ENCODE results near the gene TECPR1.

TECPR1 gene

DNA sequence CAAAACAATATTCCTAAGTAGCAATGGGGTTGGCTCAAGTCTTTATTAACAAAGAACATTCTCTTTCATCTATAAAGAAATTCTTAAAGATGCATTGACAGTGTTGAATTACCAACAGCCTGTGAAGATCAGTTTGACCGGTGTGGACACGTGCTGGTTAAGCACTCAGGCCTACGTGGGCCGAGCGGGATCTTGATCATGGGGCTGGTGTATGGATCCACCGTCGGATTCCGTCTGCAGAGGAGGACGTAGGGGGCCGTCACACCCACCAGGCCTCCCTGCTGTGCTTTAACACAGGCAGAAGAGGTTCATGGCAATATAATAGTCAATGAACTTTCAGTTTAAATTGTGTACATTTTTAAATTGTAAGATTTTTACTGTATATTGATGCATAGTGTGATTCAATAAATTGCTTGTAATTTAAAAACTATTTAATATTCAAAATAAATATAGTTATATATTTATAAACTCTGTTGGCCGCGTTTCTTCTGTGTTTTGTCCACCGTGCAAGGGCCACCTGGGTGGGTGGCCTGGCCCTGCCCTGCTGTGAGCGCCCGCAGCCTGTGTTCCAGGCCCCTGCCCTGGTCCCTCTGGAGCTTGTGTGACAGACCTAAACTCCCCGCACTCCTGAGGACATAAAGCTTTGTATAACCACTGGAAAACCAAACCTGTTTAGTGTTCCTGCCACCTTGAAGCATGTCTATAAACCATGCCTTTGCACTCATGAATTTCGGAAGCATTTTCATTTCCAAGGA lies 42.7 kb downstream of the TECPR1 start:
- DNase-seq, result no peak

DNA sequence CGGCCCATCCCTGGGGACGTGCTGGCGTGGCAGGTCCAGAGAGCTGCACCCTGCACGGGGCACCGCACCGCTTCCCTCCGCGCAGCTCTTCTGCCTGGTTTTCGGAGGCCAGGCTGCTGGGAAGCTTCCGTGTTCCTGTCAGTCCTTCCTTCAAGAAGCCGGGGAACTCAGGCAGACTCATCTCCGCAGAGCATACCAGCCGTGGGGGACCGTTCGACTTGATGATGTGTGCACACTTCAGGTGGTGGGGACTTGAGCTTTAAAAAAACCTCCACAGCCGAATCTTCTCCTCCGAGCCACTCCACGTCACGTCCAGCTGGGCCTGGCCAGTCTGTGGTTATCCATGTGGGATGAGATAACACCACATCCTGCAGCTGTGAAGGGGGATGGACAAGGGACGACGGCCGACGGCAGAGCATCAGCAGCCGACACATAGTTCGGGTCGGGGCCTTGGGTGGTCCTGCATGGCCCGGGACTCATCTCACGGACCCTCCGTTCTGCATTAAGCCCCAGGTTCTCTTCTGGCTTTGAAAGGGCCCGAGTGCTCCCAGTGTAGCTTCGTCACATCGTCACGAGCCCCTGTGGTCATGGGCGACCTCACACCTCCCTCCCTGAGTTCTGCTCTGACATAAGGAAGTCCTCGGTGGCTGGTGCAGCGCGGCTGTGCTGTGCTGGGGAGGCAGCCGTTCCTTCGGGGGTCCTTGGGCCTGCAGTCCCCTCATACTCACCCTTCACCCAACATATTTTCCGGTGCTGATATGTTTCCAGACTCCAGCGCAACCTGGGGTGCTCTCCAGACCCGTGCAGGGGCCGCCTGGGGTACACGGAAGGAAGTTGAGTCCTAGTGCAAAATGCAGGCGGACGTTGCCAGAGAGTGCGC lies 45.3 kb downstream of the TECPR1 start:
- DNase-seq, result no peak

DNA sequence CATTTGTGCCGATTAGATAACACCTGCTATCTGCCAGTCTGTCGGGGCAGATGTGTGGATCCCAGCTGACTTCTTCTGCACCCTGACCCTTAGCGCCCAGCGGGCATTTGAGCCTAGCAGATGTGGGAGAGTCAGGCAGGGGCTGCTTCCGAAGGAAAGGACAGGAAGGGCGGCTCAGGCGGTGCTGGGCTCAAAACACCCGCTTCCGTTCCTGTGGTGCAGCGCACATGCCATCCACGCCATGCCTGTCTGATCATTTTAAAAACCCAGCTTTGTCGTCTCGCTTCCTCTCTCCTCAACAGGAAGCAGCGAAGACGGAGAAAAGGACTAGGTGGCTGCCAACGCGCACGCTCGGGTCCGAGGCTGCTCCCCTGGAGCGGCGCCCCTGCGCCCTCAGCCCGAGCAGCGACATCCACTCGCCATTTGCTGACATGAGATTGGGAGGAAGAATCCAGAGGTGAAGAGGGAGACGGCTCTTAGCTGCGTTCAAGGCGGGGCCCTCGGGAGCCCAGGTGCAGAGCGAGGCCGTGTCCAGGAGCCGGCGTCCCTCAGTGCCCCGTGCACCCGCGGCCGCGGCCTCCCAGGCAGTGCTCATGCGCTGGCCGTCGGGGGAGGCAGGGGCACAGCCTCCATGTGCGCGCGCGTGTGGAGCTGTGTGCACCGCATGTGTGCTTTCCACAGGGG lies 46.7 kb downstream of the TECPR1 start:
- DNase-seq, result no peak

DNA sequence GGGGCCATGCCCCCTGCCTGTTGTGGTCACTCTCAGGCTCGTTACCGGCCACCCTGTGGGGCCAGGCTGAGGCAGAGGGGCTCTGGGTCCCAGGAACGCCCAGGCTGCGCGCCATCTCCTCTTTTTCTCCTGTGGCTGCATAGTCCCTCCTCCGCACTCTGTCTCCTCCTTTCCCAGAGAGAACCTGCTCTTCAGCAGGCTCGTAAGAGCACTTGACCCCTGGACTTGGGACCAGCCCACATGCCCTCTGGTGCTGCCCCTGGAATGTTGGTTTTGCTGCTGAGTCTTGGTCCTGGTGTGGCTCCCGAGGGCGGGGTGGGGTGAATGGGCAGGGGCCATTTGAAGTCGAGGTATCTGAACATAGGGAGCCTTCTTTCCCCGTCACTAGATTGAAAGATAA lies 47.4 kb downstream of the TECPR1 start:
- DNase-seq, result no peak

DNA sequence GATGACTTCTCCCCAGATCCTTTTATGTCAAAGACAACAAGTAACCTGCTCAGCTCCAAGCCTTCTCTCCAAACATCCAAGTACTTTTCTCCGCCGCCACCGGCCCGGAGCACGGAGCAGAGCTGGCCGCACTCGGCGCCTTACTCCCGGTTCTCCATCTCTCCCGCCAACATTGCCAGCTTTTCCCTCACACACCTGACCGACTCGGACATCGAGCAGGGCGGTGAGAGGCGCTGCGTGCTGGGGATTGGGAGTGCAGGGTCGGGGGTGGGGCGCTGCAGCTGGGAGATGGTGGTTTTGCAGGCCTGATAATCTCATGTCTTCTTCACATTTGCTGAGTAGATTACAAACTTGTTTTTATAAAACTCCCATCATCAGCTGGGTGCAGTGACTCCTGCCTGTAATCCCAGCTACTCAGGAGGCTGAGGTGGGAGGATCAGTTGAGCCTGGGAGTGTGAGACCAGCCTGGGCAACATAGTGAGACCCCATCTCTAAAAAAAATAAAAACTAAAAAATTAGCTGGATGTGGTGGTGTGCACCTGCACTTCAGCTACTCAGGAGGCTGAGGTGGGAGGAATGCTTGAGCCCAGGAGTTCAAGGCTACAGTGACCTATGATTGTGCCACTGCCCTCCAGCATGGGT lies 47.9 kb downstream of the TECPR1 start:
- no peak for DNase-seq

DNA sequence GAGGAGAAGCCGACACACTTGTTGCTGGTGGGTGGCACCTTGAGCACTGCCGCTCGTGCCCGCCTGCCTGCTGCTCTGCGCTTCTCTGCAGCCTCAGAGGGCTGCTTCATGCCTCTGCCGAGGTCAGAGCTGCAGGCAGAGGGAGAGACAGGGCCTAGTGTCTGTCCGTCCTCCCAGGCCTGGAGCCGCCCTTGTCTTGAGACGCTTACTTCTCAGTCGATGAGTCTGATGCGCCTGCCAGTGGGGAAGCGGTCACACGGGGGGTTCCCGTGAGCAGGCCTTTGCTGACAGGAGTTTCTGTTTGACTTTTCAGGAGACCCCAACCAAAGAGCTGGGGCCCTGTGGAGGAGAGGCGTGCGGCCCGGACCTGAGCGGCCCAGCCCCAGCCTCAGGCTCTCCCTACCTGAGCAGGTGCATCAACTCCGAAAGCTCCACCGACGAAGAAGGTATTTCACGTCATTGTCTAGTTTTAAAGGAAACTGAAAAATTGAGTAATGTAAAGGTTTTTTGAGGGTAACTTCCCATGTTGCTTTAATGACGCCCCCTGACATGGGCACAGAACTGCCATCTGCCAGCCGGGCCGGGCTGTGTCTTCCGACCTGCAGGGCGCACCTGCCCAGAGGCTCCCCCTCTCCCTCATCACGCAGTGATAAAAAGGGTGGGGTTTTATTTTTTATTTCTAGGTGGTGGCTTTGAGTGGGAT lies 48.6 kb downstream of the TECPR1 start:
- DNase-seq, result no peak

DNA sequence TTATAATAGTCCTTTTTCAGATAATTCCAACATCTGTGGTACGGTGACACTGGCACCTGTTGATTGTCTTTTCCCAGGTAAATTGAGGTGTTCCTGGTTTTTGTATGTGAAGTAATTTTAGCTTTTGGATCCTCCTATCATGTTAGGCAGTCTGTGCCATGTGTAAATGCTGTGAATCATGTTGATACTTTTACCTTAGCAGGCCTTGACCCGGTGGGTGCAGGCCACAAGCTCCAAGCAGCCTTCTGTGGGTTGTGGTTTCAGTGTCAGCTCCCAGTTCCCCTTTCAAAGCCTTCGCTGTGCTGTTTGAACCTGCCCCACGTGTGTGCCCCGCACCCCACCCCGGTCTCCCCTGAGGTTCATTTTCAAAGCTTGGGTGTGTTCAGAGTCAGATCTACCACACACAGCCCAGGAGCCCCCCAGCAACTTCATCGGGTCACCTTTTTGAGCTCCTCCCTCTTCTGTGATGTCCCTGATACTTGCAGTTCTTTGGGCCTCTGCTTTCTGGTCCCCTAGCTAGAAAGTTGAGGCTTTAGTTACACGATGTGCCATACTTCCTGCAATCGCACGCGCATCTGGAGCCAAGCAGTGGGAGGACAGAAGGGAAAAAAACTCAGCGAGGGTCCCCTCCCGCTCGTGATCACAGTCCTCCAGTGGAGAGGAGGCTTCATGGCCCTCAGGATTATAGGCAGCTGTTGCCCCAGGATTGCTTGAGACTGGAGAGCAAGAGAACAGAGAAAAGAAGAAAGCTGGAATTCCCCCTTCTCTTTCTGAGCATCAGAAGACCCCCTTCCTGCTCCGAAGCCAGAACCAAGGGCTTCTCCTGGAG lies 49.5 kb downstream of the TECPR1 start:
- peak; percentile 64 for DNase-seq

DNA sequence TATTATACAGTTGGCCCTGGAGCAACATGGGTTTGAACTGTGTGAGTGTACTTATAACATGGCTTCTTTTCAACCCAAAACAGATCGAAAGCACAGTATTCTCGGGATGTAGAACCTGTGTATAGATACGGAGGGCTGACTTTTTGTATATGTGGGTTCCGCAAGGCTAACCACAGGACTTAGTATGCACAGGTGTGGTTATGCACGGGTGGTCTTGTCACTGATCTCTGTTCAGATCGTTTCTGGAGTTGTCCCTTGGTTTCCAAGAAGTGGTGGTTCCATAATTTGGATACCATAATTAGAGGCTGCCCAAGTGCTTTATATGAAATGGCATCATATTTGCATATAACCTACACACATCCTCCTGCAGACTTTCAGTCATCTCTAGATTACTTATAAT lies 51.7 kb downstream of the TECPR1 start:
- no peak for DNase-seq

DNA sequence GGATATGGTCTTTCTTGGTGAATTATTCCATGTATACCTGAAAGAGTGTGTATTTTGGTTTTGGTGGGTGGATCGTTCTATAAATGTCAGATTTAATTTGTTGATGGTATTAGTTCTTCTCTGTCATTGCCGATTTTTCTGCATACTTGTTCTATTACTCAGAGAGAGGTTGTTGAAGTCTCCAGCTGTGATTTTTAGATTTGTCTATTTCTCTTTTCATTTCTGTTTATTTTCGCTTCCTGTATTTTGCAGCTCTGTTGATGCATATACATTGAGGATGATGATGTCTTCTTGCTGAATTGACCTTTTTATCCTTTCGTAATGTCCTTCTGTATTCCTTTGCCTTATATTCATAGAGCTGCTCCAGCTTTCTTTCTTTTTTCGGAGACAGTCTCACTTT lies 52.9 kb downstream of the TECPR1 start:
- DNase-seq, result no peak

DNA sequence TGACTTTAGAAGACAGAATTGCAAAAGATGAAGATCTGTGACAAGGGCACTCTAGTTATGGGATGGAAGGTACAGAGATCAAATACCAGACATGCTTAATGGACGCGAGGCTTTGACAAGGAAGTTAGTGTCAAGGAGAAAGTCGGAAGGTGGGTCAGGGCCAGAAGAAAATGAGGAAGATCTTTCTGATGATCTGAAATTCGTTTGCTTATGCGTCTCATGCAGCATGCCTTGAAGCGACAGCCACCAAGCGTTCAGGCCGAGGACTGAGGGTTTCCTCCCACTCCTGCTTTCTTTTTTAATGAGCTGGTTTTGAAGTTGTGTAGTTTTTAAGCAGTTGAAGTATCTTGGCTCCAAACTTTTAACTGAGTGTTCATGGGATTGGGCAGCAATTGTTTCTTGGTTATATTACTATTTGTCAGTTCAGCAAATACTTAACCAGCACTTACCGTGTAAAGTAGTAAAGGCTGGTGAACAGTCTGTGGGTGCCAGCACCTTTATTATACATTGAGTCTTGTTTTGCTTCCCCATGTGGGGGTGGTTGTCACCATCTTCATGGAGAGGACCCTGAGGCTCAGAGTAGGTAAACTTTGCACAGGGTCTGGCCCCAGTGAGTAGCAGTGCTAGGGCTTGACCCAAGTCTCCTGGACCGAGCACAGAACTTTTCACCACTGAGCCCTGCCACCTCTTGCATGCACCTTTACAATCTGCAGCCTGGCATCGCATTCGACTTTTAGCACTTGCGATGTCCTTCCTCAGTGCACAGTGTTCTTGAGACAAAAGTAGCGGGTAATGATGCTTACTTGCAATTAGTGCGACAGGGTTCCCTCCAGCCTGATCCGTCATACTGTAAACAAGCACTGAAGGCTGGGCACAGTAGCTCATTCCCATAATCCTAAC lies 55.1 kb downstream of the TECPR1 start:
- DNase-seq, result no peak

DNA sequence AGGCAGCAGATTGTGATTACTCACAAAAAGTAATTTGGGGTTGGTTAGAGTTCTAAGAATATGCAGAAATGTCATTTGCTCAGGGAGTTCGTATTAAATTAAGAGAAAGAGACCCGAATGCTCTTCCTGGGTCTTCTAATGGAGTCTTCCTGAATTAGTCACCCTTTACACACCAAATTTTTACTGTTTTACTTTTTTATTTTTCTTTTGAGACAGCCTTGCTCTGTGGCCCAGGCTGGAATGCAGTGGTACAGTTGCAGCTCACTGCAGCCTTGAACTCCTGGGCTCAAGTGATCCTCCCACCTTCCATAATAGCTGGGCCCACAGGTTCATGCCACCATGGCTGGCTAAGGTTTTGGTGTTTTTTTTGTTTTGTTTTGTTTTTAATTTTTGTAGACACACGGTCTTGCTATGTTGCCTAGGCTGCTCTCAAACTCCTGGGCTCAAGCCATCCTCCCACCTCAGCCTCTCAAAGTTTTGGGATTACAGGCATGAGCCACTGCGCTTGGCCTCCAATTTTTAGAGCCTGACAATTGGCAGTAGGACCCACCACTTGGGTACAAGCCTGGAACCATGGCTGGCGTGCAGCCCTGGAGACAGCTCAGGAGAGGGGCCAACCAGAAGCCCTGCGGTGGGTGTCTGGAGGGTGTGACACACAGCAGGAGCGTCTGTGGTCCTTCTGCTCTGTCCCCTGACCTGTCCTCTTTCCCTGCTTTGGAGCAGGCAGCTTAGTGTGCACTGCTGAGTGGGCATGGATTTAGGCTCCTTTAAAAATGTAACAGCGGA lies 57.2 kb downstream of the TECPR1 start:
- DNase-seq, result no peak

DNA sequence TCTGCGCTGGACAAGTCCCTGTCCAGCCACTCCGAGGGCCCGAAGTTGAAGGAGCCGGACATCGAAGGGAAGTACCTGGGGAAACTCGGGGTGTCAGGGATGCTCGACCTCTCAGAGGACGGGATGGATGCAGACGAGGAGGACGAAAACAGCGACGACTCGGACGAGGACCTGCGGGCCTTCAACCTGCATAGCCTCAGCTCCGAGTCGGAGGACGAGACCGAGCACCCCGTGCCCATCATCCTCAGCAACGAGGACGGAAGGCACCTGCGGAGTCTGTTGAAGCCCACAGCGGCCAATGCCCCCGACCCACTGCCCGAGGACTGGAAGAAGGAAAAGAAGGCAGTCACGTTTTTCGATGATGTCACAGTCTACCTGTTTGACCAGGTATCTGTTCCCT lies 57.8 kb downstream of the TECPR1 start:
- DNase-seq, result no peak

DNA sequence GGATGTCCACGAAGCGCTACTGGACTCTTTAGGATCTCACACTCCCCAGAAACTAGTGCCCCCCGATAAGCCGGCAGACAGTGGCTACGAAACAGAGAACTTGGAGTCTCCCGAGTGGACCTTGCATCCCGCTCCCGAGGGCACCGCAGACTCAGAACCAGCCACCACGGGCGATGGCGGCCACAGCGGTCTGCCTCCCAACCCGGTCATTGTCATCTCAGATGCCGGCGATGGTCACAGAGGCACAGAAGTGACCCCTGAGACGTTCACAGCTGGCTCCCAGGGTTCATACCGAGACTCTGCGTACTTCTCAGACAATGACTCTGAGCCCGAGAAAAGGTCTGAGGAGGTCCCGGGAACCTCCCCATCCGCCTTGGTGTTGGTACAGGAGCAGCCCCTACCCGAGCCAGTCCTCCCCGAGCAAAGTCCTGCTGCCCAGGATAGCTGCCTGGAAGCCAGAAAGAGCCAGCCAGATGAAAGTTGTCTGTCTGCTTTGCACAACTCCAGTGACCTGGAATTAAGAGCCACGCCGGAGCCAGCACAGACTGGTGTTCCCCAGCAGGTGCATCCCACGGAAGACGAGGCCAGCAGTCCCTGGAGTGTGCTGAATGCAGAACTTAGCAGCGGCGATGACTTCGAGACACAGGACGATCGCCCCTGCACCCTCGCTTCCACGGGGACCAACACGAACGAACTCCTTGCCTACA lies 58.4 kb downstream of the TECPR1 start:
- no peak for DNase-seq

DNA sequence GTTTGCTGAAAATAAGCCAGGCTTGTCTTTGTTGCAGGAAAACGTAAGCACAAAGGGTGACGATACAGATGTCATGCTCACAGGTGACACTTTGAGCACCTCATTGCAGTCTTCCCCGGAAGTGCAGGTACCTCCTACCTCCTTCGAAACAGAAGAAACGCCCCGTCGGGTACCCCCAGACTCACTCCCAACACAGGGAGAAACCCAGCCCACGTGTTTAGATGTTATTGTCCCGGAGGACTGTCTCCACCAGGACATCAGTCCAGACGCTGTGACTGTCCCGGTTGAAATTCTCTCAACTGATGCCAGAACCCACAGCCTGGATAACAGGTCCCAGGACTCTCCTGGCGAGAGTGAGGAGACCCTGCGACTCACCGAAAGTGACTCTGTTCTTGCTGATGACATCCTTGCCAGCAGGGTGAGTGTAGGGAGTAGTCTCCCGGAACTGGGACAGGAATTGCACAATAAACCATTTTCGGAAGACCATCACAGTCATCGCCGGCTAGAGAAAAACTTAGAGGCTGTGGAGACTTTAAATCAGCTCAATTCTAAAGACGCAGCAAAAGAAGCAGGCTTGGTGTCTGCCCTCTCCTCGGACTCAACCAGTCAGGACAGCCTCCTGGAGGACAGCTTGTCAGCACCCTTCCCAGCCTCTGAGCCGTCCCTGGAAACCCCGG lies 59.1 kb downstream of the TECPR1 start:
- no peak for DNase-seq

DNA sequence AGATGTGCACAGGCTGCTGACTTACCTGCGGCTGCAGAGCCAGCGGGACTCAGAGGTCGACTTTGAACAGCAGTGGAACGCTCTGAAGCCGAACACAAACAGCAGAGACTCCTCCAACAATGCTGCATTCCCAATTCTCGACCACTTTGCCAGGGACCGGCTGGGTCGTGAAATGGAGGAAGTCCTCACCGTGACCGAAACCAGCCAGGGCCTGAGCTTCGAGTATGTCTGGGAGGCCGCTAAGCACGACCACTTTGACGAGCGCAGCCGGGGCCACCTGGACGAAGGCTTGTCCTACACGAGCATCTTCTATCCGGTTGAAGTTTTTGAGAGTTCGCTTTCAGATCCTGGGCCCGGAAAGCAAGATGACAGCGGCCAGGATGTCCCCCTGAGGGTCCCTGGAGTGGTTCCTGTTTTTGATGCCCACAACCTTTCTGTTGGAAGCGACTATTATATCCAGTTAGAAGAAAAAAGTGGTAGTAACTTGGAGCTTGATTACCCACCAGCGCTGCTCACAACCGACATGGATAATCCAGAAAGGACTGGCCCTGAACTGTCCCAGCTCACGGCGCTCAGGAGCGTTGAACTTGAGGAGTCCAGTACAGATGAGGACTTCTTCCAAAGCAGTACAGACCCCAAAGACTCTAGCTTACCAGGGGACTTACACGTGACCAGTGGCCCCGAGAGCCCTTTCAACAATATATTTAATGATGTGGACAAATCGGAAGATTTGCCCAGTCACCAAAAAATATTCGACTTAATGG lies 60.2 kb downstream of the TECPR1 start:
- DNase-seq, result no peak

DNA sequence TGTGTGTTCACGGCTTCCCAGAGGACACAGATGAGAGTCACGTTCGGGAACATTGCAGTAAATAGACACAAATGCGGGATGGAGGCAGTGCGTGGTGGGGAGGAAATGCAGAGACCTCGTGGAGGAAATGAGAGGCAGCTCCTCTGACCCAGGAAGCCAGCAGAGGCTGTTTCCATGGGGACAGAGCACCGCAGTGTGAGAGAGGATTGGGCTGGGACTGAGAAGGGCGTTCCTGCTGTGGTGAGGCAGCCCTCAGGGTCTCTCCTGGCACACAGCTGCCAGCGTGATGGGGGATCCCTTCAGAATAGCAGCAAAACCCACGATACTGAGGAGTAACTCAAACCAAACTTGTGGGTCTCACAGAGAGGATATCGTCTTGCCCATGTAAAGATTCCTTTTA lies 62.5 kb downstream of the TECPR1 start:
- DNase-seq, result no peak

DNA sequence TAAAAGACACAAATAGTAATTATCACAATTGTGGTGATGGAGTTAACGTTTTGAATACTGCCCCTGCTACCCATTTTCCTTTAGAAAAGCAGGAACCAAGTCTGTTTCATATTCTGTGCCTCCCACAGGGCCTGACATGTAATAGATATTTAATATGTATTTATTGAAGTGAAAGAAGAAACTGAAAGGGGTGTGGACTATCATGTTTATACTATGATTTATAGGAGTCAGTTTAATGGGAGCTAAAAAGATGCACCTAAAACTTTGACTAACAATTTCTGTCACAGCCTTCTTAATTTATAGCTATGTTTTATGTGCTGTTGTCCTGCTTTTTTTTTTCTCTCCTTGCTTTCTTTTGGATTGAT lies 64.9 kb downstream of the TECPR1 start:
- no peak for DNase-seq

Measured in stimulated activated CD4-positive, alpha-beta T cell treated with anti-CD3 and anti-CD28 coated beads, Interleukin-4, amount 100 ng/mL, for 24 hours (primary cell).